RCC 7860 (cell line): Measurements from ENCODE around the gene EIF4G3.
"Not testable (repeated sequence)": the region's sequence is repeated elsewhere in the genome, so short reads cannot be mapped to it uniquely, and the experiment has no call there.

ENCODE experiments used
- DNase-seq: peaks from one replicate; pipeline ENCODE4 v3.0.0-alpha.2; 2015; ENCODE audit warnings: low spot score
- FAIRE-seq: peaks from 2 replicates; lab custom pipeline; 2012; peaks lifted over from hg19 to GRCh38; lab: Jason Lieb, UNC

EIF4G3 gene

GRCh38 chr1:21115098-21115760, 61.5 kb downstream of the EIF4G3 start:
- DNase-seq = no peak
- no peak for FAIRE-seq

DNA sequence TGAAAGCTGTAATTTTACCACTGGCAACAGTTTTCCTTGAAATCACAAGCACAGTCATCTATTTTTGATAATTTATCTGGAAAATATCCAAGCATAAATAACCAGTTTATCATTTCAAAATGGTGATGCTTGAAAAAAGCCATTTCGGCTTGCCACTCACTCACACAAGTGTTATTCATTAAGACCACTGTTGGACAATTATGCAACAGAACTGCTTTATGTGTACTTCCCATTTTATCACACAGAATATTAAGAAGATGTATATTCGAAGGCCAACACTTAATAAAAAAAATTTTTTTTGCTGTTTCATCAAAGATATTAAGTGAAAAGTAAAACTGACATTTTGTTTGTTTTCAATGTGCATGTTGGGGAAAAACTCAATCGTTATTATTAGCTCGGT, 62.3 kb downstream of the EIF4G3 start:
- DNase-seq (no peak), FAIRE-seq (no peak)

DNA sequence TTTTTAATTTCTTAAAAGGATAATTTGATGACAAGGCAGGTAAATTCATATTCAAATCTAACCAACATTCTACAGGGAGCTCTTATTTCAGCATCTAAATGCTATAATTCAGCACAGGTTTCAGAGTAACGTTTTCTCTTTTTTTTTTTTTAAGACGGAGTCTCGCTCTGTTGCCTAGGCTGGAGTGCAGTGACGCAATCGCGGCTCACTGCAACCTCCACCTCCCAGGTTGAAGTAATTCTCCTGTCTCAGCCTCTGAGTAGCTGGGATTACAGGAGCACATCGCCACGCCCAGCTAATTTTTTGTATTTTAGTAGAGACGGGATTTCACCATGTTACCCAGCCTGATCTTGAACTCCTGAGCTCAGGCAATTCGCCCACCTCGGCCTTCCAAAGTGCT, 66.5 kb downstream of the EIF4G3 start:
- FAIRE-seq = no peak
- no peak for DNase-seq

GRCh38 chr1:21106709-21107108, 70.0 kb downstream of the EIF4G3 start:
- DNase-seq (no peak), FAIRE-seq (no peak)

DNA sequence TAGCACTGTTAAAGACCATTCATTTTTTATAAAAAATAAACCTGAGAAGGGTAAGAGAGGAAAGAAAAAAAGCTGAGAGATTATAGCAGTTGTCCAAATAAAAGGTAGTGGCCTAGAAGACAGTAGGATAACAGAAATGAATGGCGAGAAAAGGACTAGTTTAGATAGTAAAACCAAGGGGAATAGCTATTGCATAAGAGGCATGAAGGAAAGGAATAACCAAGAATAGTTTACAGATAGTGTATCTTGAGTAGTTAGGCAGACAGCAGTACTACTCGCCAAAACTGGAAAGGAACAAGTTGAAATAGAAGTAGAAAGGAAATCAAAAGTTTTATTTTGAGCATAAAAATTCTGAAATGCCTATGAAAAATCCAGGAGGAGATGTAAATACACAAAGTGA, 70.5 kb downstream of the EIF4G3 start:
- FAIRE-seq = no peak
- DNase-seq = no peak

DNA sequence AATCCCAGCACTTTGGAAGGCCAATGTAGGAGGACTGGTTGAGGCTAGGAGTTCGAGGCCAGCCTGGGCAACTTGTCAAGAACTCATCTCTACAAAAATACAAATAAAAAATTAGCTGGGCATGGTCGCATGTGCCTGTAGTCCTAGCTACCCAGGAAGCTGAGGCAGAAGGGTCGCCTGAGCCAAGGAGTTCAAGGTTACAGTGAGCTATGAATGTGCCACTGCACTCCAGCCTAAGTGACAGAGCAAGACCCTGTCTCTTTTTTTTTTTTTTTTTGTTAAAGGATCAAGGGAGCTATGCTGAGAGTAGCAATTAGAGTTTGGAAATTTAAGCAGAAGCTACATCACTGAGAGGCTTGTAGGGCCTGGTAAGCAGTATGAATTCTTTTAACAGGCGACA, 70.9 kb downstream of the EIF4G3 start:
- no peak for FAIRE-seq

GRCh38 chr1:21104683-21105082, 72.0 kb downstream of the EIF4G3 start:
- DNase-seq = no peak
- FAIRE-seq = no peak

More for the DNA sequence above, 70.9 kb downstream of the EIF4G3 start:
- DNase-seq = no peak

- FAIRE-seq (no peak), DNase-seq (no peak)
These were observed 76.2 kb downstream of the EIF4G3 start for GRCh38 chr1:21100481-21100921.

DNA sequence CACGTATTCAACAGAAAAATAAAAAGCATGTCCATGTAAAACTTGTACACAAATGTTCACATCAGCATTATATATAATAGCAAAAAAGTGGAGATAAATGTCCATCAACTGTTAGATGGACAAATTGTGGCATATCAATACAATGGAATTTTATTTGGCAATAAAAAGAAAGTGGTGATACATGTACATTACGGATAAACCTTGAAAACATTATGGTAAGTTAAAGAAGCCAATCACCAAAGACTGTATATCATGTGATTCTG, 76.9 kb downstream of the EIF4G3 start:
- DNase-seq = no peak
- no peak for FAIRE-seq

DNA sequence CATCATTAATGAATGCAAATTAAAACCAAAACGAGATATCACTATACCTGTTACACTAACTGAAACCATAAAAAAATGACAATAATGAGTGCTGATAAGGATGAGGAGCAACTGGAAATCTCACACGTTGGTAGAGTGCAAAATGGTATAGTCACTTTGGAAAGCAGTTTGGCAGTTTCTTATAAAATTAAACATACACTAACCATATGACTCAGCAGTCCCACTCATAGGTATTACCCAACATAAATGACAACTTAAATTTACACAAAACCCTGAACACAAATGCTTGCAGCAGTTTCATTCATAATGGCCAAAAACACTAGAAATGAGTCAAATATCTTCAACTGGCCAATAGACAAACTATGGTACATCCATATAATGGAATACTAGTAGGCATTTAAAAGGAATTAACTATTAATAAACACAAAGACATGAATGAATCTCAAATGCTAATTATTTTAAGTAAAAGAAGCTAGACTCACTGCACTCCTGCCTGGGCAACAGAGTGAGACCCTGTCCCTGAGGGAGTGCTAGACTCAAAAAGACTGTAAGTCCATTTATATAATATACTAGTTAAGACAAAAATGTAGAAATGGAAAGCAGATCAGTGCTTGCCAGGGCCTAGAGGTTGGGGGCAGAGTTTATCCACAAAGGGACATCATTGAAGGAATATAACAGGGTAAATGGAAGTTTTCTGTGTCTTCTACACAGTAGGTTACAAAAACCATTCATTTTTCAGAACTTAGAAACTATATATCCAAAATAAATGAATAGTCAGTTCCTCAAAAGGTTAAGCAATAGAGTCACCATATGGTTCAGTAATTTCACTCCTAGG, 77.4 kb downstream of the EIF4G3 start:
- DNase-seq (peak; percentile 25), FAIRE-seq (peak; percentile 52)

DNA sequence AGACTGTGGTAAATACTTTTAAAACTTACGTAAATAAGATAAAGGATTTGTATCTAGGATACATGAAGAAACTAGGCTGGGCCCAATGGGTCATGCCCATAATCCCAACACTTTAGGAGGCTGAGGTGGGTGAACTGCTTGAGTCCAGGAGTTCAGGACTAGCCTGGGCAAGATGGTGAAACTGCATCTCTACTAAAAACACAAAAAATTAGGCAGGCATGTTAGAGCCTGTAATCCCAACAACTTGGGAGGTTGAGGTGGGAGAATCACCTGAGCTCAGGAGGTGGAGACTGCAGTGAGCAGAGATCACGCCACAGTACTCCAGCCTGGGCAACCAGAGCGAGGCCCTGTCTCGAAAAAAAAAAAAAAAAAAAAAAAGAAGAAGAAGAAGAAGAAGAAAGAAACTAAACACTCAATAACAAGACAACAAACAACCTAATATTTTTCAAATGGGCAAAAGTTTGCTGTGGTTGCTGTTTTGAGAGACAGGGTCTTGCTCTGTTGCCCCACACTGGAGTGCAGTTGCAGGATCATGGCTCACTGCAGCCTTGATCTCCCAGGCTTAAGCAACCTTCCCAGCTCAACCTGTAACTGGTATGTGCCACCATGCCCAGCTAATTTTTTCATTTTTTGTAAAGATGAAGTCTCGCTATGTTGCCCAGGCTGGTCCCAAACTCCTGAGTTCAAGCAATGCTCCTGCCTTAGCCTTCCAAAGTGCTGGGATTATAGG, 78.3 kb downstream of the EIF4G3 start:
- no peak for DNase-seq
- FAIRE-seq = no peak

- no peak for DNase-seq
- FAIRE-seq = no peak
These were observed 79.0 kb downstream of the EIF4G3 start for GRCh38 chr1:21097729-21098128.

DNA sequence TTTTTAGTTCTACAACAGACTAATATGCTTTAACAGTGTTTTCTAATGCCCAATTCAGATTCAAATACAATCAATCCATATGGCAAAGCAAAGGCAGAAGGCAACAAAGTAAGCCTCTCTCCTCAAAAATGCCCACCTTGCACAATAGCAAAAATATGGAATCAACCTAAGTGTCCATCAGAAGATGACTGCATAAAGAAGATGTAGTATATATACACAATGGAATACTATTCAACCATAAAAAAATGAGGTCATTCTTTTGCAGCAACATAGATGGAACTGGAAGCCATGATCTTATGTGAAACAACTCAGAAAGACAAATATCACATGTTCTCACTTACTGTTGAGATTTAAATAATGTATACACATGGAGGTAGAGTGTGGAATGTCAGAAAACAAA, 80.7 kb downstream of the EIF4G3 start:
- no peak for DNase-seq
- no peak for FAIRE-seq

- not testable (repeated sequence) for DNase-seq, FAIRE-seq
These were observed 82.4 kb downstream of the EIF4G3 start for GRCh38 chr1:21094282-21094681.

DNA sequence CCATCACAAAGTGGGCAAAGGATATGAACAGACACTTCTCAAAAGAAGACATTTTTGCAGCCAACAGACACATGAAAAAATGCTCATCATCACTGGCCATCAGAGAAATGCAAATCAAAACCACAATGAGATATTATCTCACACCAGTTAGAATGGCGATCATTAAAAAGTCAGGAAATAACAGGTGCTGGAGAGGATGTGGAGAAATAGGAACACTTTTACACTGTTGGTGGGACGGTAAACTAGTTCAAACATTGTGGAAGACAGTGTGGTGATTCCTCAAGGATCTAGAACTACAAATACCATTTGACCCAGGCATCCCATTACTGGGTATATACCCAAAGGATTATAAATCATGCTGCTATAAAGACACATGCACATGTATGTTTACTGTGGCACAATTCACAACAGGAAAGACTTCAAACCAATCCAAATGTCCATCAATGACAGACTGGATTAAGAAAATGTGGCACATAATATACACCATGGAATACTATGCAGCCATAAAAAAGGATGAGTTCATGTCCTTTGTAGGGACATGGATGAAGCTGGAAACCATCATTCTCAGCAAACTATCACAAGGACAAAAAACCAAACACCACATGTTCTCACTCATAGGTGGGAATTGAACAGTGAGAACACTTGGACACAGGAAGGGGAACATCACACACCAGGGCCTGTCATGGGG, 83.3 kb downstream of the EIF4G3 start:
- not testable (repeated sequence) for DNase-seq, FAIRE-seq

DNA sequence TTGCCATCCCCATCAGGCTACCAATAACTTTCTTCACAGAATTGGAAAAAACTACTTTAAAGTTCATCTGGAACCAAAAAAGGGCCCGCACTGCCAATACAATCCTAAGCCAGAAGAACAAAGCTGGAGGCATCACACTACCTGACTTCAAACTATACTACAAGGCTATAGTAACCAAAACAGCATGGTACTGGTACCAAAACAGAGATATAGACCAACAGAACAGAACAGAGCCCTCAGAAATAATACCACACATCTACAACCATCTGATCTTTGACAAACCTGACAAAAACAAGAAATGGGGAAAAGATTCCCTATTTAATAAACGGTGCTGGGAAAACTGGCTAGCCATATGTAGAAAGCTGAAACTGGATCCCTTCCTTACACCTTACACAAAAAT, 84.2 kb downstream of the EIF4G3 start:
- not testable (repeated sequence) for DNase-seq, FAIRE-seq

DNA sequence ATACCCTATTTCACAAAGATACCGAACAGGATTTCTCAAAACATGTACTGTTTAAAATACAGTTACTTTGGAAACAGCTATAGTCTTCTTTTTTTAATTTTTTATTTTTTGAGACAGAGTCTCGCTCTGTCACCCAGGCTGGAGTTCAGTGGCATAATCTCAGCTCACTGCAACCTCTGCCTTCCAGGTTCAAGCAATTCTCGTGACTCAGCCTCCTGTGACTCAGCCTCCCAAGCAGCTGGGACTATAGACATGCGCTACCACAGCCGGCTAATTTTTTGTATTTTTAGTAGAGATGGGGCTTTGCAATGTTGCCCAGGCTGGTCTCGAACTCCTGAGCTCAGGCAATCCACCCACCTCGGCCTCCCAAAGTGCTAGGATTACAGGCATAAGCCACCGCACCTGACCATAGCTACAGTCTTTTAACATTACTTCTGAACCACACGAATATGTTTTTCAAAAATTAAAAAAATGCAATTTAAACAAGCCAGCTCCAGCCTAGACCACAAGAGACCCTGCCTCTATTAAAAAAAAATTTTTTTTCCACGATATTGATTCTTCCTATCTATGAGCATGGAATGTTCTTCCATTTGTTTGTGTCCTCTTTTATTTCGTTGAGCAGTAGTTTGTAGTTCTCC, 85.5 kb downstream of the EIF4G3 start:
- FAIRE-seq (peak; percentile 95), DNase-seq (peak; percentile 77)

- DNase-seq (no peak), FAIRE-seq (no peak)
These were observed 86.2 kb downstream of the EIF4G3 start for GRCh38 chr1:21090463-21090862.

GRCh38 chr1:21089731-21090130, 87.0 kb downstream of the EIF4G3 start:
- FAIRE-seq (no peak), DNase-seq (no peak)

GRCh38 chr1:21089299-21089698, 87.4 kb downstream of the EIF4G3 start:
- FAIRE-seq = no peak
- DNase-seq = no peak
